CD14-positive monocyte (primary cell): ENCODE measurements around the gene CABLES2. TPM values are rescaled to one million over a fixed set of nuclear protein-coding genes. Genes with fewer than 3 reads are reported as not detected.

Experiments
- DNase-seq, 3 donors: peaks; one replicate each; pipeline ENCODE4 v3.0.0-alpha.2; 2011 to 2022
- H2AFZ ChIP-seq: 2 replicates; pipeline ENCODE4 v1.6.0; 2012; ENCODE audit warnings: mild to moderate bottlenecking, low read depth, low read length, inconsistent platforms; ENCODE audit not compliant: insufficient read depth, poor library complexity, severe bottlenecking
- H3K27ac ChIP-seq, 2 donors: 1 replicate in 1 of 2; 2 replicates in 1 of 2; pipeline ENCODE4 v1.5.1; 2012 to 2013; ENCODE audit warnings: low read length in 2 of 2, control low read depth in 1 of 2, inconsistent platforms in 1 of 2, low read depth in 1 of 2, mild to moderate bottlenecking in 1 of 2
- H3K27me3 ChIP-seq, 2 donors: one replicate each; pipeline versions ENCODE4 v1.6.0 to v1.6.1; 2011 to 2013; ENCODE audit warnings: low read length in 2 of 2; ENCODE audit not compliant: control insufficient read depth in 2 of 2, insufficient read depth in 2 of 2
- H3K36me3 ChIP-seq, 2 donors: replicated peaks in 1 of 2; 1 replicate in 1 of 2; 2 replicates in 1 of 2; pipeline versions ENCODE4 v1.5.1 to v1.6.1; 2012 to 2013; ENCODE audit warnings: low read length in 2 of 2, control low read depth in 1 of 2, inconsistent platforms in 1 of 2, mild to moderate bottlenecking in 1 of 2; ENCODE audit not compliant: insufficient read depth in 2 of 2, control insufficient read depth in 1 of 2
- H3K4me1 ChIP-seq, 2 donors: 1 replicate in 1 of 2; 2 replicates in 1 of 2; pipeline versions ENCODE4 v1.5.1 to v1.6.1; 2012 to 2013; ENCODE audit warnings: low read length in 2 of 2, control low read depth in 1 of 2, inconsistent platforms in 1 of 2, mild to moderate bottlenecking in 1 of 2, moderate library complexity in 1 of 2; ENCODE audit not compliant: insufficient read depth in 2 of 2, control insufficient read depth in 1 of 2
- H3K4me2 ChIP-seq: replicated peaks from 2 replicates; pipeline ENCODE3; 2012; ENCODE audit warnings: low read length, moderate library complexity, mild to moderate bottlenecking; ENCODE audit not compliant: poor library complexity, severe bottlenecking; ENCODE audit errors: extremely low read depth
- H3K4me3 ChIP-seq, 3 experiments: fragments of 200-600 bp in 1 of 3; sonication (generic) in 1 of 3; replicated peaks in 1 of 3; 1 replicate in 2 of 3; 2 replicates in 1 of 3; pipeline ENCODE4 v1.5.1; 2011 to 2013; ENCODE audit warnings: low read length in 3 of 3, mild to moderate bottlenecking in 3 of 3, control low read depth in 2 of 3, low read depth in 2 of 3, inconsistent platforms in 1 of 3, moderate library complexity in 1 of 3
- H3K79me2 ChIP-seq: 2 replicates; pipeline ENCODE4 v1.6.0; 2012; ENCODE audit warnings: mild to moderate bottlenecking, control low read depth, inconsistent platforms, low read length, moderate library complexity; ENCODE audit not compliant: insufficient read depth
- H3K9ac ChIP-seq: 2 replicates; pipeline ENCODE4 v1.6.0; 2017; ENCODE audit warnings: low read length, mild to moderate bottlenecking; ENCODE audit not compliant: insufficient read depth, poor library complexity, severe bottlenecking
- H3K9me3 ChIP-seq, 2 donors: replicated peaks in 1 of 2; 1 replicate in 1 of 2; 2 replicates in 1 of 2; pipeline versions ENCODE4 v1.5.1 to v1.6.1; 2012 to 2013; ENCODE audit warnings: low read length in 2 of 2, control low read depth in 1 of 2; ENCODE audit not compliant: control insufficient read depth in 1 of 2, insufficient read depth in 1 of 2
- H4K20me1 ChIP-seq: 2 replicates; pipeline ENCODE4 v1.6.0; 2012; ENCODE audit warnings: mild to moderate bottlenecking, low read length, control low read depth, moderate library complexity; ENCODE audit not compliant: insufficient read depth
- H3K27ac Mint-ChIP-seq, 7 donors: one replicate each; pipeline ENCODE4 v1.8.0; 2020; ENCODE audit warnings: mild to moderate bottlenecking in 7 of 7, mixed read lengths in 7 of 7, moderate library complexity in 6 of 7, inconsistent platforms in 2 of 7
- H3K27me3 Mint-ChIP-seq, 3 donors: one replicate each; pipeline ENCODE4 v1.8.0; 2021 to 2022; ENCODE audit warnings: low read depth in 3 of 3, mild to moderate bottlenecking in 3 of 3, mixed read lengths in 3 of 3, moderate library complexity in 3 of 3, inconsistent platforms in 1 of 3
- H3K36me3 Mint-ChIP-seq, 2 donors: one replicate each; pipeline ENCODE4 v1.8.0; 2020; ENCODE audit warnings: mixed read lengths in 2 of 2, inconsistent platforms in 1 of 2, mild to moderate bottlenecking in 1 of 2
- H3K4me1 Mint-ChIP-seq: one replicate; pipeline ENCODE4 v1.8.0; 2020; ENCODE audit warnings: mild to moderate bottlenecking, mixed read lengths
- H3K4me3 Mint-ChIP-seq, 2 donors: one replicate each; pipeline ENCODE4 v1.8.0; 2020; ENCODE audit warnings: mild to moderate bottlenecking in 2 of 2, mixed read lengths in 2 of 2, moderate library complexity in 1 of 2
- H3K9me3 Mint-ChIP-seq, 7 donors: one replicate each; pipeline ENCODE4 v1.8.0; 2020 to 2022; ENCODE audit warnings: mixed read lengths in 7 of 7, mild to moderate bottlenecking in 6 of 7, moderate library complexity in 6 of 7, inconsistent platforms in 2 of 7
- WGBS: methylation state at CpG from one replicate; pipeline ENCODE4 v1.1.5; 2013; ENCODE audit warnings: missing lambda C conversion rate; ENCODE audit not compliant: insufficient coverage; 5-methylcytosine and 5-hydroxymethylcytosine counted together
- intact Hi-C, 2 donors: fragments of 100-400 bp; cut with micrococcal nuclease; formaldehyde crosslinking; loops; one replicate each; pipeline versions ENCODE4 v1.15.0 to v1.15.1; 2023
- polyA plus RNA-seq, 3 donors: library from polyadenylated mRNA; depleted of rRNA in 1 of 3; unstranded in 2 of 3; stranded (reverse) in 1 of 3; fragments of 300-500 nt in 2 of 3; fragments of >200 nt in 1 of 3; fragmentation: Illumina TruSeq in 2 of 3; gene quantifications; 1 replicate in 2 of 3; 2 replicates in 1 of 3; pipeline ENCODE4 v1.2.3, GENCODE V29; 2012 to 2021
- TF ChIP-seq, protein P1 (sequence below): fragments of 200-600 bp; IDR thresholded peaks from one replicate; pipeline ENCODE4 v1.8.0; 2022; ENCODE audit warnings: antibody characterized with exemption, mild to moderate bottlenecking

The CABLES2 gene
- polyA plus RNA-seq, 3 donors, result 0.60 to 4.0 (median 0.61) TPM

DNA sequence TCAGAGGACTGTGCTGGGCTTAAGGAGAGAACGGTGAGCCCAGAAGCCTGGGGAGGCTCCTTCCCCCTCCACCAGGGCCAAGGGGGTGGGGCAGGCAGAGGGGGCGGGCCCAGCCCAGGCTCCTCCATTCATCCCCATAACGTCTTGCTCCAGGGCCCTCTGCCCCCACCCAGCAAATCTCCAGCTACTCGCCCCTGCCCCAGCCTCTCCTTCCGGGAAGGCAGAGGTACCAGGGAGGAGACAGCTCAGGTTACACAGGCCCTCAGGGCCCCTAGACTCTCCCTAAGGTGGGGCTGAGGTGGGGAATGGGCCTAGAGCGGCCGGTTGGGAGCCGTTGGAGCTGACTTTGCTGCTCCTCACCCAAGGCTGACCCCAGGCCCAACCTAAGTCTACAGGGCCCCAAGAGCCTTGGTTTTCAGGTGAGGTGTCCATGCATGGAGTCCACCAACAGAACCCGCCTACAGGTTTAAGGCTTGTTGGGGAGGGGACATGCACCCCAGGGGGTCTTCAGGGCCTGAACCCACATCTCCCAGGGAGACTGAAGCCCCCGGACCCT, 41.2 kb downstream of the CABLES2 start:
- H3K9me3 ChIP-seq, result peaks cover 0 to 3% of the 10 kb centered on the region in 2 donors
- no peak overlapping the region for H3K27ac ChIP-seq
- Mint-ChIP-seq H3K4me1 (peaks cover 11% of the 10 kb centered on the region), H3K27ac (no peak overlapping the region), H3K9me3 (peaks cover 0 to 10% (median 0%) of the 10 kb centered on the region in 7 donors), H3K36me3 (no peaks in the 10 kb centered on the region), H3K4me3 (peak overlapping the region in 1 of 2 donors; percentile 2), H3K27me3 (peaks cover 37 to 67% (median 56%) of the 10 kb centered on the region in 3 donors)
- H3K4me2 ChIP-seq, result no peak overlapping the region
- peaks cover 11 to 22% of the 10 kb centered on the region in 2 donors for H3K4me1 ChIP-seq
- no peaks in the 10 kb centered on the region for H4K20me1 ChIP-seq
- DNase-seq, result no peak
- TF ChIP-seq, protein P1, sequence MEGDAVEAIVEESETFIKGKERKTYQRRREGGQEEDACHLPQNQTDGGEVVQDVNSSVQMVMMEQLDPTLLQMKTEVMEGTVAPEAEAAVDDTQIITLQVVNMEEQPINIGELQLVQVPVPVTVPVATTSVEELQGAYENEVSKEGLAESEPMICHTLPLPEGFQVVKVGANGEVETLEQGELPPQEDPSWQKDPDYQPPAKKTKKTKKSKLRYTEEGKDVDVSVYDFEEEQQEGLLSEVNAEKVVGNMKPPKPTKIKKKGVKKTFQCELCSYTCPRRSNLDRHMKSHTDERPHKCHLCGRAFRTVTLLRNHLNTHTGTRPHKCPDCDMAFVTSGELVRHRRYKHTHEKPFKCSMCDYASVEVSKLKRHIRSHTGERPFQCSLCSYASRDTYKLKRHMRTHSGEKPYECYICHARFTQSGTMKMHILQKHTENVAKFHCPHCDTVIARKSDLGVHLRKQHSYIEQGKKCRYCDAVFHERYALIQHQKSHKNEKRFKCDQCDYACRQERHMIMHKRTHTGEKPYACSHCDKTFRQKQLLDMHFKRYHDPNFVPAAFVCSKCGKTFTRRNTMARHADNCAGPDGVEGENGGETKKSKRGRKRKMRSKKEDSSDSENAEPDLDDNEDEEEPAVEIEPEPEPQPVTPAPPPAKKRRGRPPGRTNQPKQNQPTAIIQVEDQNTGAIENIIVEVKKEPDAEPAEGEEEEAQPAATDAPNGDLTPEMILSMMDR, result no peak
- H3K27me3 ChIP-seq, result peaks cover 25 to 57% of the 10 kb centered on the region in 2 donors
- intact Hi-C loops, result no loop called here
- 20% methylated on average over 1 of the region's 10 CpGs for WGBS
- H3K4me3 ChIP-seq, result no peak overlapping the region
- no peaks in the 10 kb centered on the region for H3K79me2 ChIP-seq
- H2AFZ ChIP-seq, result no peak overlapping the region
- no peaks in the 10 kb centered on the region for H3K36me3 ChIP-seq
- no peak overlapping the region for H3K9ac ChIP-seq

DNA sequence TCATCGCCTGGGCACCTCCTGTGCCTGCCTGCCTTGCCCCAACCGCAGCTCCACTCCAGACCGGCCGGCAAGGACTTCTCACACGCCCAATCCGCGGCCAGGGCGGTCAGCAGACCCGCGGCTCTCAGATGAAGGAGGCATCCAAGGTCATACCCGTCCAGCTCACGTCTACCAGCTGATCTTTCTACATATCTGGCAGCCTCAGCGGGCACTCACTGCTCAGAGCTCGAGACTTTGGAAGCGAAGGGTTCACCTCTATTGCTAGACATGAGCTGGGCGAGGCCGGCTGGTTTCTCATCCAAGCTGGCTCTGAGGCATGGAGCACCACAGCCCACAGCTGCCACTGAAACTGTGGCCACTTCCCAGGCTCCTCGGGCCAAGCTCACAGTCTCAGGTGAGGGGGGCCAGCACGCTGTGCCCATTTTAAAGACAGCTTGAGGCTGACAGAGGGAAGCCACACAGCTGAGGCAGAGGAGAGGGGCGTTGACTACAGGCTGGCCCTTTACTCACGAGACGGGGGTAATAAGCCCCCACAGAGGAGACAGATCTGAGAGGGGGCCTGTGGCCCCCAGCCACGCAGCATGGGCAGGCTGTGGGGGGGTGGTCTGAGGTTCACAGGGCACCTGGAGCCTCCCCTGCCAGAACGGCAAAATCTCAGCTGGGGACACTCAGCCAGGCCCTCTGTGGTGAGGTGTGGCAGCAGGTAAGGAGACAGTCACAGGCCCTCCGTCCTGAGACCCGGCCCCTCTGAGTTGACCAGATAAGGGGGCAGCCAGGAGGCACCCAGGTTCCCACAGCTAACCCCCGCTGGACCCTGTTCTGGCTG, 42.0 kb downstream of the CABLES2 start:
- peaks cover 37 to 60% (median 52%) of the 10 kb centered on the region in 3 donors for H3K27me3 Mint-ChIP-seq
- no peaks in the 10 kb centered on the region for H3K36me3 ChIP-seq
- no peak overlapping the region for H3K27ac ChIP-seq
- H3K36me3 Mint-ChIP-seq, result no peaks in the 10 kb centered on the region
- H3K27ac Mint-ChIP-seq, result no peak overlapping the region
- peaks cover 0 to 3% of the 10 kb centered on the region in 2 donors for H3K9me3 ChIP-seq
- TF ChIP-seq, protein P1, result no peak
- no peak overlapping the region for H2AFZ ChIP-seq
- H3K27me3 ChIP-seq, result peaks cover 25 to 50% of the 10 kb centered on the region in 2 donors
- WGBS, result 89% methylated on average over 26 of the region's 27 CpGs
- H3K4me1 Mint-ChIP-seq, result peaks cover 11% of the 10 kb centered on the region
- H3K4me1 ChIP-seq, result peaks cover 11 to 22% of the 10 kb centered on the region in 2 donors
- H4K20me1 ChIP-seq, result no peaks in the 10 kb centered on the region
- no peak overlapping the region for H3K4me3 ChIP-seq
- no peak for DNase-seq
- H3K4me3 Mint-ChIP-seq, result peak overlapping the region; percentile 31 to 64
- no peak overlapping the region for H3K4me2 ChIP-seq
- H3K9ac ChIP-seq, result no peak overlapping the region
- no peaks in the 10 kb centered on the region for H3K79me2 ChIP-seq
- intact Hi-C loops, result no loop called here
- H3K9me3 Mint-ChIP-seq, result peaks cover 0 to 10% (median 0%) of the 10 kb centered on the region in 7 donors
